MM.1S (cell line): ENCODE data around the gene CD46.
"Not testable (repeated sequence)": the region's sequence is repeated elsewhere in the genome, so short reads cannot be mapped to it uniquely, and the experiment has no call there.

Experiments
- DNase-seq: peaks from one replicate; pipeline ENCODE4 v3.0.0-alpha.2; 2015
- H2AFZ ChIP-seq: fragments of 300-600 bp; sonication (generic); 2 replicates; pipeline ENCODE4 v1.6.0; 2016; ENCODE audit warnings: antibody characterized with exemption, low read length
- H3F3A ChIP-seq: fragments of 300-600 bp; sonication (generic); 2 replicates; pipeline ENCODE4 v1.6.1; 2016; ENCODE audit warnings: mild to moderate bottlenecking, antibody characterized with exemption, low read length, moderate library complexity, mixed read lengths; ENCODE audit not compliant: insufficient read depth
- H3K27ac ChIP-seq: fragments of 300-600 bp; sonication (generic); 2 replicates; pipeline ENCODE4 v1.5.1; 2016; ENCODE audit warnings: mild to moderate bottlenecking, low read length
- H3K27me3 ChIP-seq: fragments of 300-600 bp; sonication (generic); replicated peaks from 2 replicates; pipeline ENCODE4 v1.6.0; 2016; ENCODE audit warnings: low read length; ENCODE audit not compliant: insufficient read depth
- H3K36me3 ChIP-seq: fragments of 300-600 bp; sonication (generic); replicated peaks from 2 replicates; pipeline ENCODE4 v1.6.1; 2016; ENCODE audit warnings: mild to moderate bottlenecking, low read length, mixed read lengths; ENCODE audit not compliant: insufficient read depth
- H3K4me1 ChIP-seq: fragments of 300-600 bp; sonication (generic); 2 replicates; pipeline ENCODE4 v1.6.1; 2016; ENCODE audit warnings: low read length, mixed read lengths
- H3K4me2 ChIP-seq: fragments of 300-600 bp; sonication (generic); 2 replicates; pipeline ENCODE4 v1.6.0; 2016; ENCODE audit warnings: low read depth, low read length
- H3K4me3 ChIP-seq: fragments of 300-600 bp; sonication (generic); 2 replicates; pipeline ENCODE4 v1.5.1; 2016; ENCODE audit warnings: low read length, mixed read lengths
- H3K79me2 ChIP-seq: fragments of 300-600 bp; sonication (generic); 2 replicates; pipeline ENCODE4 v1.6.1; 2016; ENCODE audit warnings: mixed run types, low read length, mixed read lengths
- H3K9ac ChIP-seq: fragments of 300-600 bp; sonication (generic); 2 replicates; pipeline ENCODE4 v1.6.1; 2016; ENCODE audit warnings: low read length, mixed read lengths
- H3K9me2 ChIP-seq: fragments of 300-600 bp; sonication (generic); replicated peaks from 2 replicates; pipeline ENCODE4 v1.6.1; 2016; ENCODE audit warnings: mild to moderate bottlenecking, low read length, mixed read lengths; ENCODE audit not compliant: insufficient read depth
- H3K9me3 ChIP-seq: fragments of 300-600 bp; sonication (generic); replicated peaks from 2 replicates; pipeline ENCODE4 v1.6.1; 2016; ENCODE audit warnings: mild to moderate bottlenecking, low read length, mixed read lengths; ENCODE audit not compliant: insufficient read depth
- H4K20me1 ChIP-seq: fragments of 300-600 bp; sonication (generic); 2 replicates; pipeline ENCODE4 v1.6.1; 2016; ENCODE audit warnings: mild to moderate bottlenecking, low read length, moderate library complexity, mixed read lengths; ENCODE audit not compliant: insufficient read depth
- CTCF ChIP-seq: fragments of 300-600 bp; sonication (generic); IDR thresholded peaks from 2 replicates; pipeline ENCODE4 v1.5.1; 2016; ENCODE audit warnings: antibody characterized with exemption, low read length, mixed read lengths
- EZH2 ChIP-seq: fragments of 300-600 bp; sonication (generic); optimal IDR thresholded peaks from 2 replicates; pipeline ENCODE3; 2017; ENCODE audit warnings: low read depth, mild to moderate bottlenecking, antibody characterized with exemption, low read length, mixed read lengths
- EZH2phosphoT487 ChIP-seq: fragments of 300-600 bp; sonication (generic); IDR thresholded peaks from 2 replicates; pipeline ENCODE4 v1.6.1; 2018; ENCODE audit warnings: antibody characterized with exemption, low read length

CD46 gene

GRCh38 chr1:207737503-207738157 lies 14.2 kb upstream of the CD46 start:
- not testable (repeated sequence) for H3K9me2 ChIP-seq, H3F3A ChIP-seq, H3K36me3 ChIP-seq, H3K4me1 ChIP-seq, H3K4me3 ChIP-seq, H3K4me2 ChIP-seq, H2AFZ ChIP-seq, H3K27ac ChIP-seq, H3K27me3 ChIP-seq, H4K20me1 ChIP-seq, DNase-seq, H3K9ac ChIP-seq, H3K9me3 ChIP-seq, H3K79me2 ChIP-seq

- not testable (repeated sequence) for H3K79me2 ChIP-seq, H3K9me3 ChIP-seq, H3K27ac ChIP-seq, H3F3A ChIP-seq, H3K36me3 ChIP-seq, H3K4me1 ChIP-seq, H4K20me1 ChIP-seq, H2AFZ ChIP-seq, DNase-seq, H3K9ac ChIP-seq, H3K9me2 ChIP-seq, H3K4me3 ChIP-seq, H3K27me3 ChIP-seq, H3K4me2 ChIP-seq
These were observed 13.6 kb upstream of the CD46 start for GRCh38 chr1:207738158-207738659.

- no peak for TF ChIP-seq EZH2
- no peak for TF ChIP-seq EZH2phosphoT487
- TF ChIP-seq CTCF: no peak
- Histone ChIP-seq H3K27me3 (no peaks in the 10 kb centered on the region), H3K36me3 (no peaks in the 10 kb centered on the region), H3K79me2 (no peaks in the 10 kb centered on the region), H3K4me2 (no peak overlapping the region), H3K4me1 (no peaks in the 10 kb centered on the region), H4K20me1 (no peaks in the 10 kb centered on the region), H3K9me3 (no peaks in the 10 kb centered on the region), H3F3A (no peaks in the 10 kb centered on the region), H3K27ac (no peak overlapping the region), H3K9me2 (no peaks in the 10 kb centered on the region), H3K9ac (no peak overlapping the region), H2AFZ (no peak overlapping the region), H3K4me3 (no peak overlapping the region)
- no peak for DNase-seq
These were observed 11.6 kb upstream of the CD46 start for GRCh38 chr1:207740207-207740606.

GRCh38 chr1:207742850-207743555 lies 8.9 kb upstream of the CD46 start:
- DNase-seq: no peak
- no peaks in the 10 kb centered on the region for H4K20me1 ChIP-seq
- TF ChIP-seq CTCF (no peak), EZH2 (no peak), EZH2phosphoT487 (no peak)
- H3K4me2 ChIP-seq: no peak overlapping the region
- H3K36me3 ChIP-seq: no peaks in the 10 kb centered on the region
- no peaks in the 10 kb centered on the region for H3K9me3 ChIP-seq
- peaks cover 2% of the 10 kb centered on the region; the same call in 1 of the 2 replicates for H3F3A ChIP-seq
- H3K79me2 ChIP-seq: no peaks in the 10 kb centered on the region
- no peaks in the 10 kb centered on the region for H3K27me3 ChIP-seq
- H2AFZ ChIP-seq: no peak overlapping the region
- no peaks in the 10 kb centered on the region for H3K9me2 ChIP-seq
- H3K27ac ChIP-seq: no peak overlapping the region
- H3K4me1 ChIP-seq: peaks cover 20% of the 10 kb centered on the region
- H3K4me3 ChIP-seq: no peak overlapping the region
- H3K9ac ChIP-seq: no peak overlapping the region
